CD8-positive, alpha-beta memory T cell (primary cell): ENCODE measurements around the gene ABCA10. TPM values are rescaled to one million over a fixed set of nuclear protein-coding genes. Genes with fewer than 3 reads are reported as not detected.

ENCODE experiments used
- polyA plus RNA-seq: library from polyadenylated mRNA; unstranded; fragments of 300-500 nt; fragmentation: Illumina TruSeq; gene quantifications from one replicate; pipeline ENCODE4 v1.2.3, GENCODE V29; 2021
- total RNA-seq, 2 experiments: library from RNA; stranded (reverse); gene quantifications; one replicate each; pipeline ENCODE4 v1.2.3, GENCODE V29; 2021

ABCA10 gene
- total and polyA plus RNA-seq, 3 experiments from 2014 or later, result 0.46 to 0.60 TPM; not detected in 1

Other genes starting within 250 kb of the ABCA10 start
- gene ABCA9, start 167.9 kb downstream of the ABCA10 start, total RNA-seq, result not detected
- not detected for gene ABCA9, start 167.9 kb downstream of the ABCA10 start, polyA plus RNA-seq
- under 1 TPM; 0.16 to 0.20 TPM for gene ABCA6, start 86.9 kb downstream of the ABCA10 start, total RNA-seq
- gene ABCA6, start 86.9 kb downstream of the ABCA10 start, polyA plus RNA-seq, result not detected
- 10 to 100 TPM; 14.8 to 15.4 TPM for gene ABCA5, start 98.3 kb upstream of the ABCA10 start, total RNA-seq
- 9.2 TPM for gene ABCA5, start 98.3 kb upstream of the ABCA10 start, polyA plus RNA-seq
- gene MAP2K6, start 185.9 kb upstream of the ABCA10 start, total RNA-seq, result 1 to 10 TPM; 1.9 to 2.5 TPM
- gene MAP2K6, start 185.9 kb upstream of the ABCA10 start, polyA plus RNA-seq, result 18.7 TPM